ENCODE results near the gene VAMP1. TPM values are rescaled to one million over a fixed set of nuclear protein-coding genes. Genes with fewer than 3 reads are reported as not detected.

Gene VAMP1
- total RNA-seq, 1 experiment from 2014 or later: 10.3 TPM

DNA sequence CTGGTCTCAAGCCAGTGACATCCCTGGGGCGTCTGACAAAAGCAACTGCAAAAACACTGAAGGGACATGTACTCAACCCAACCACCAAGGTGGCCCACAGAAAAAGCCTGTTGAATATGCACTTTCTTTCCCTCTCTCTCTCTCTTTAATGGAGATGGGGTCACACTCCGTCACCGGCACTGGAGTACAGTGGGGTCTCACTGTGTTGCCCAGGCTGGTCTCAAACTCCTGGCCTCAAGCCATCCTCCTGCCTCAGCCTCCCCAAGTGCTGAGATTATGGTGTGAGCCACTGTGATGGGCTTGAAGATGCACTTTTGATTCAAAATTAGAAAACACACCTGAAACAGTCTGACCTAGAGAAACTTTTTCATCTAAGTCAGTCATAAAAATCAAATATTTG, 32.9 kb downstream of the VAMP1 start:
- Histone ChIP-seq H3K14ac (ENCODE audit: insufficient read depth, low read length) (no peak overlapping the region), H4K91ac (ENCODE audit: insufficient read length, low read depth, low read length) (no peak overlapping the region), H3K18ac (ENCODE audit: insufficient read length, low read depth, low read length) (no peak overlapping the region), H3K23ac (ENCODE audit: insufficient read length, low read depth, low read length) (no peak overlapping the region), H3K56ac (ENCODE audit: insufficient read length, low read depth, low read length) (no peak overlapping the region), H3K9me3 (ENCODE audit: control insufficient read depth, low read depth, low read length) (no peaks in the 10 kb centered on the region), H3K79me1 (ENCODE audit: insufficient read depth, low read depth, low read length, poor library complexity, severe bottlenecking) (no peaks in the 10 kb centered on the region), H3K27ac (ENCODE audit: insufficient read length, low read depth, low read length) (no peak overlapping the region), H3K4me1 (ENCODE audit: insufficient read depth, low read length) (no peaks in the 10 kb centered on the region), H2BK15ac (ENCODE audit: low read depth, low read length) (no peak overlapping the region), H2BK12ac (ENCODE audit: insufficient read length, low read depth, low read length) (no peak overlapping the region), H3K27me3 (ENCODE audit: insufficient read depth, low read length) (no peaks in the 10 kb centered on the region; the same call in 1 of the 2 replicates), H3K4me2 (ENCODE audit: insufficient read depth, insufficient read length, low read length) (no peak overlapping the region), H4K20me1 (ENCODE audit: control insufficient read depth, insufficient read depth, insufficient read length) (no peaks in the 10 kb centered on the region), H2BK120ac (ENCODE audit: low read depth, low read length, poor library complexity, severe bottlenecking) (no peak overlapping the region), H3K23me2 (ENCODE audit: insufficient read length, low read depth, low read length, poor library complexity, severe bottlenecking) (no peaks in the 10 kb centered on the region), H3T11ph (ENCODE audit: low read length) (no peak overlapping the region), H2AK5ac (ENCODE audit: insufficient read length, low read length) (no peak overlapping the region), H2AFZ (ENCODE audit: low read length) (no peak overlapping the region), H3K9ac (ENCODE audit: extremely low read depth, insufficient read length, low read length) (no peak overlapping the region), H4K5ac (ENCODE audit: insufficient read length, low read depth, low read length) (no peak overlapping the region), H3K4ac (ENCODE audit: low read depth, low read length) (no peak overlapping the region), H3K79me2 (ENCODE audit: insufficient read depth, low read length) (no peaks in the 10 kb centered on the region), H2BK20ac (ENCODE audit: low read depth, low read length, poor library complexity, severe bottlenecking) (no peak overlapping the region), H4K8ac (replicated peaks; ENCODE audit: insufficient read length, low read depth, low read length) (no peak overlapping the region), H2BK5ac (ENCODE audit: insufficient read length, low read length) (no peak overlapping the region)
- no CpG with 5 or more reads among the region's 3 CpGs for WGBS (ENCODE audit: extremely low coverage, insufficient read length, low lambda C conversion rate)
- TF ChIP-seq, protein P1, sequence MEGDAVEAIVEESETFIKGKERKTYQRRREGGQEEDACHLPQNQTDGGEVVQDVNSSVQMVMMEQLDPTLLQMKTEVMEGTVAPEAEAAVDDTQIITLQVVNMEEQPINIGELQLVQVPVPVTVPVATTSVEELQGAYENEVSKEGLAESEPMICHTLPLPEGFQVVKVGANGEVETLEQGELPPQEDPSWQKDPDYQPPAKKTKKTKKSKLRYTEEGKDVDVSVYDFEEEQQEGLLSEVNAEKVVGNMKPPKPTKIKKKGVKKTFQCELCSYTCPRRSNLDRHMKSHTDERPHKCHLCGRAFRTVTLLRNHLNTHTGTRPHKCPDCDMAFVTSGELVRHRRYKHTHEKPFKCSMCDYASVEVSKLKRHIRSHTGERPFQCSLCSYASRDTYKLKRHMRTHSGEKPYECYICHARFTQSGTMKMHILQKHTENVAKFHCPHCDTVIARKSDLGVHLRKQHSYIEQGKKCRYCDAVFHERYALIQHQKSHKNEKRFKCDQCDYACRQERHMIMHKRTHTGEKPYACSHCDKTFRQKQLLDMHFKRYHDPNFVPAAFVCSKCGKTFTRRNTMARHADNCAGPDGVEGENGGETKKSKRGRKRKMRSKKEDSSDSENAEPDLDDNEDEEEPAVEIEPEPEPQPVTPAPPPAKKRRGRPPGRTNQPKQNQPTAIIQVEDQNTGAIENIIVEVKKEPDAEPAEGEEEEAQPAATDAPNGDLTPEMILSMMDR (conservative IDR thresholded peaks at IDR 0.05): no peak
- no peak for DNase-seq
- Mint-ChIP-seq H3K36me3 (ENCODE audit: insufficient read depth in 1 of 3, low read depth in 3 of 3) (no peaks in the 10 kb centered on the region; a peak in 1 of 7 replicates), H3K27ac (no peak overlapping the region), H3K4me1 (peaks cover 13 to 22% of the 10 kb centered on the region in 2 experiments), H3K27me3 (ENCODE audit: low read depth) (no peaks in the 10 kb centered on the region; the same call in 1 of the 2 replicates), H3K9me3 (0 out of 5 replicates have a peak, but pooled peaks cover 0 to 2% of the 10 kb centered on the region in 2 experiments), H3K4me3 (no peak overlapping the region)

All from H9 (cell line).